ENCODE results near the gene CLTB.
"Not testable (repeated sequence)": the region's sequence is repeated elsewhere in the genome, so short reads cannot be mapped to it uniquely, and the experiment has no call there.

The CLTB gene, protein sequence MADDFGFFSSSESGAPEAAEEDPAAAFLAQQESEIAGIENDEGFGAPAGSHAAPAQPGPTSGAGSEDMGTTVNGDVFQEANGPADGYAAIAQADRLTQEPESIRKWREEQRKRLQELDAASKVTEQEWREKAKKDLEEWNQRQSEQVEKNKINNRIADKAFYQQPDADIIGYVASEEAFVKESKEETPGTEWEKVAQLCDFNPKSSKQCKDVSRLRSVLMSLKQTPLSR

DNA sequence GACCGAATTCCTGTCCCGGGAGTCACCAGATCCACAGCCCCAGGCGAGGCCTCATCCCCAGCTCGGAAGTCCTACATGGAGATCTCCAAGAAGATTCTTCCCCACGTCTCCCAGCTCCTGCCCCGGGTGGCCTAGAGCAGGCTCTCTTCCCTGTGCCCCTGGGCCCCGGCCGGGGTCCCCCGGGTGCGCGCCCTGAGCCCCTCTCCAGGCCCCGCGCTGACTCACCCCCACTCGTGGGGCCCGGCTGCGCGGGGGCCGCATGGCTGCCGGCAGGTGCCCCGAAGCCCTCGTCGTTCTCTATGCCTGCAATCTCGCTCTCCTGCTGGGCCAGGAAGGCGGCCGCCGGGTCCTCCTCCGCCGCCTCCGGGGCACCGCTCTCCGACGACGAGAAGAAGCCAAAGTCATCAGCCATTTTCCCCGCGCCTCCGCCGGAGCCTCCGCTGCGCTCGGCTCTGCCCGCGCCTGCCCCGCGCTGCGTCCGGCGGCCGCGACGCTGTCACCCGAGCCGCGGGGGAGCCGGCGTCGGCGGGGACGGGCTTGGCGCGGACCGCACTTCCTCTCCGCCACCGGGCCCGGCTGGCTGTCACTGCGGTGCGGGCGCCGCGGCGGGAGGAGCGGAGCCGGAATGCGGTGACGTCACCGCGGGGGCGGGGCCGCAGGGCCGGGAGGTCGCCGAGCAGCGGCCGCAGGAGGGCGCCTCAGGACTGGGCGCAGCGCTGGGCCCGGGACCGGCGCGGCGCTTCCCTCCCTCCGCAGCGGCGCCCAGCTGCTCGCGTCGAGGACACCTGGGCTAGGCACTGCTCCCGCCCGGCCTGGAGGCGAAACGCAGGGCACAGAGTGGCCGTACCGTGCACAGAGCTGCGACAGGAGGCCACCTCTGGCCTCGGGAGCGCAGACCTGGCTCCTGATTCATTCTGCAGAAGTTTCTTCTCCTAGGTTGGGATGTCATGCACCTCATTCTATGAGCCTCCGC lies at the start of gene CLTB:
TSS of gene CLTB (minus strand) at position 588 of the 973 bp plus-strand sequence. CDS start at position 412, 176 bp downstream.
- peak; percentile 93 for DNase-seq

DNA sequence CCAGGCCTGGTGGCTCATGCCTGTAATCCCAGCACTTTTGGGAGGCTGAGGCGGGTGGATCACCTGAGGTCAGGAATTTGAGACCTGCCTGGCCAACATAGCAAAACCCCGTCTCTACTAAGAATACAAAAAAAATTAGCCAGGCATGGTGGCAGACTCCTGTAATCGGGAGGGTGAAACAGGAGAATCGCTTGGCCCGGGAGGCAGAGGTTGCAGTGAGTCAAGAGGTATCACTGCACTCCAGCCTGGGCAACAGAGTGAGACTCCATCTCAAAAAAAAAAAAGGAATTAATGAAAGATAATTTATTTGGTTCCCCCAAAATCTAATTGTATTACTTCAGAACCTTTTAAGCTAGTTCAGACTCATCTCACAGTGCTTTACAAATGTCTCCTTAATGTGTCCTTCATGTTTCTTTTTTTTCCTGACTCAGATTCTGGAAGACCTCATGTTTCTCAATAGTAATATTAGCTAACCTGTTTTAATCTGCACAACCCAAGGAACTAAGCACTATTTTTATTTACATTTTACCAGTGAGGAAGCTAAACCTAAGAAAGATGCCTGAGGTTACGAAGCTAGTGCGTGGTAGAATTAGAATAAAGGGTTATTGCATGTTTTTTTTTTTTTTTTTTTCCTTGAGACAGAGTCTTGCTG lies 46.9 kb upstream of the CLTB start:
- DNase-seq: no peak

DNA sequence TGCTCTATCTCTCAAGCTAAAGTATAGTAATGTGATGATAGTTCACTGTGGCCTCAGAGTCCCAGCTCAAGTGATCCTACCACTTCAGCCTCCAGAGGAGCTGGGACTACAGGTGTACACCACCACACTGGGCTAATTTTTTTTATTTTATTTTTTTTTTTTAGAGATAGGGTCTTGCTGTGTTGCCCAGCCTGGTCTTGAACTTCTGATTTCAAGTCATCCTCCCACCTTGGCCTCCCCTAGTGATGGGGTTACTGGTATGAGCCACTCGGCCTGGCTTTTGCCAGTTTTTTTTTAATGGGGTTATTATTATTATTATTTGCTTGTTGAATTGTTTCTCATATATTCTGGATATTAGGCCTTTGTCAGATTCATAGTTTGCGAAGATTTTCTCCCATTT lies 45.0 kb upstream of the CLTB start:
- DNase-seq: no peak

DNA sequence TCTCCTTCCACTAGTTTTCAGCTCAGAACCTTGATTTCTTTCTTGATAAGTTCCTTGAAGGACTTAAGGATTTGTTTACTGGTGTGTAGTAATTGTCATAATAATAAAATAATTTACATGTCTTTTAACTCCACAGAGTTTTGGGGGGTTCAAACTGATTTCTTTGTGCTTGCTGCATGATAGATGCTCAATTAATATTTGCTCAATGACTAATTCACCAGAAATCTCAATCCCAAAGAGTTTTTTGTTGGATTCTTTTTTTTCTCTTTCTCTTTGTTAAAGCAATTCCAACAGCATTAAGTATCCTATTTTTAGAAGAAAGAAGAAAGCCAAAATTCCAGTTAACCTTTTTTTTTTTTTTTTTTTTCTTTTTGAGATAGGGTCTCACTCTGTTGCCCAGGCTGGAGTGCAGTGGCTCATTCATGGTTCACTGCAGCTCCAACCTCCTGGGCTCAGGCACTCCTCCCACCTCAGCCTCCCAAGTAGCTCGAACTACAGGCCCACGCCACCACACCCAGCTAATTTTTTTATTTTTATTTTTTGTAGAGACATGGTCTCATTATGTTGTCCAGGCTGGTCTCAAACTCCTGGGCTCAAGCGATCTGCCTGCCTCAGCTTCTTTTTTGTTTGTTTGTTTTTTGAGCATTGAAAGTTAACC lies 42.7 kb upstream of the CLTB start:
- DNase-seq: no peak

DNA sequence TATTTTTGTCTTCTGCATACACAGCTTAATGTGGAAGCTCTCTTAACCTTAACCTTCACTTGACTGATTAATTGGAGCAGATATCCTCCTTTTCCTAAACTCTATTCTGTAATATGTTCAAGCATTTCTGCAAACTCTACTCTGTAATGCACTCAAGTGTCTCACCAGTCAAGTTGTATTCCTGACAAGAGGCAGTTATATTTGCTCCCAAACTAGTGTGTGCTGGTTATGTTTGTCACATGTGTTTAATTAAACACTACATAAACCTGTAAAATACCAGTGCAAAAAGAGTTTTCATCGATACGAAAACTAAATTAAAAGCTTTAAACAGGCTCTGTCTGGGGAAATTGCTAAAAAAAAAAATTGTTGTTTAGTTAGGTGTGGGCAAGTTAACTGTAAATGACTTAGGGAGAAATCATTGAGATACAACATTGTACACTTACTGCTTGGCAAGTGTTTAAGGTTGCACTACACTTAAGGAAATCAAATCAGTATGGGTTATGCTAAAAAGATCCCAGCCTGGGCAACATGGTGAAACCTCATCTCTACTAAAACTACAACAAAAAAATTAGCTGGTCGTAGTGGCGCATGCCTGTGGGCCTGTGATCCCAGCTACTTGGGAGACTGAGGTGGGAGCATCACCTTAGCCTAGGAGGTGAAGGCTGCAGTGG lies 38.5 kb upstream of the CLTB start:
- DNase-seq: no peak

DNA sequence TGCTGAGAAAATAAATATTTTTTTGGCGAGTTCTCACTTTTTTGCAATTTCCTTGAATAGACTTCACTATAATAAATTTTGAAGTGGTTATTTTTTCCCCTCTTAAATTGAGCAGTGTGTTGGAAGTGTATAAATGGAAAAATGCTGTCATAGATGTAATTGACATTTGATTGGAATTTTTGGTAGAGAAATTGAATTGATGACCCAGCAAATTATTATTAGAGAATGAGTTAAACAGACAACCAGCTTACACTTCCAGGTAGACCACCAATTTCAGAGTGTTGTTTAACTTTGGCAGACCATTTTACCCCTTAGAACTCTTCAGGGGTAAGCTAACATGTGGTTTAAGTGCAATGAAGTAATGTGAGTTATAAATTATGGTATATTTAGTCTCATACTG lies 33.7 kb upstream of the CLTB start:
- DNase-seq: no peak

DNA sequence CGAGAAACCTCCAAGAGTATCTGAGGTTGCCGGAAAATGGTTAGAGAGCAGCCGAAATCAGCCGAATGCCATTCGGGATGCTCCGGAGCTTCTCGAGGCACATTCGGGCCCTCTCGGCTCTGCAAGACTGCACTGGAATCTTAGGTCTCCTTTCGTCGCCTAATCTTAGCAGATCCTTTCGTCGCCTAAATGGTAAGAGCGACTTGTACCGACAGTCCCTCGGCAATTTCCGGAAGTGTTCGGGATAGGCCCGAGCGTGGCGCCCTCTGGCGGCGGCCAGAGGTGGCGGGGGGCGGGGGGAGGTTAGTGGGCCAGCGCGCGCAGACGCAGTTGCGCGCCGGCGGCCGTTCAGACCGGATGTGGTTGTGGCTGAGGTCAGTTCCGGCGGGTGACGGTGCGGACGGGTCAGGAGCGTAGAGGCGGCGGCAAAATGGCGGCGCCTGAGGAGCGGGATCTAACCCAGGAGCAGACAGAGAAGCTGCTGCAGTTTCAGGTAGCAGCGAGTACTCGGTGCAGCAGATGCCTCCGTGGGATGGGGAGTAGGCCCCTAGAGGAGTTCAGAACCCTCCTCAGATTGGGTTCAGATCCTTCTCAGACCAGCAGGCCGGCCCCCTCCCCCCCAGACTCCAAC lies 31.8 kb upstream of the CLTB start, which contains the start of gene FAF2:
TSS of gene FAF2 (plus strand) at position 408 of the 631 bp plus-strand sequence. CDS start at position 431, 23 bp downstream.
- peak; percentile 99 for DNase-seq

DNA sequence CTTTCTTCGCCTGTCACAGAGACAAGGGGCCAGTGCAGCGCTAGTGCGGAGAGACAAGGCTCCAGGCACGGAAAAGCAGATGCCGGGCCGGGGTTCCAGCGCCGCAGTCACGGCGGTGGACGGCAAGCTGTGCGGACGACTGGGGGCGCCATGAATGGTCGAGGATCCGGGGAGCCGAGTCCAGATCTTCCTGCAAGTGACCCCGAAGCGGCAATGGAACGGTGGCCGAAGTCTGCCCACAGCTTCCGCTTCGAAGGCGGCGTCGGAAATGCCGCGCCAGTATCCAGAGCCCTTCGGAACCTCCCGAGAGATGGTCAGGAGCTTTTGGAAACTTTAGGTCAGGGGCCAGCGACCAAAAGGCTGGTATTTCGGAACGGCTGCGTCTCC lies 31.2 kb upstream of the CLTB start:
- DNase-seq: no peak

DNA sequence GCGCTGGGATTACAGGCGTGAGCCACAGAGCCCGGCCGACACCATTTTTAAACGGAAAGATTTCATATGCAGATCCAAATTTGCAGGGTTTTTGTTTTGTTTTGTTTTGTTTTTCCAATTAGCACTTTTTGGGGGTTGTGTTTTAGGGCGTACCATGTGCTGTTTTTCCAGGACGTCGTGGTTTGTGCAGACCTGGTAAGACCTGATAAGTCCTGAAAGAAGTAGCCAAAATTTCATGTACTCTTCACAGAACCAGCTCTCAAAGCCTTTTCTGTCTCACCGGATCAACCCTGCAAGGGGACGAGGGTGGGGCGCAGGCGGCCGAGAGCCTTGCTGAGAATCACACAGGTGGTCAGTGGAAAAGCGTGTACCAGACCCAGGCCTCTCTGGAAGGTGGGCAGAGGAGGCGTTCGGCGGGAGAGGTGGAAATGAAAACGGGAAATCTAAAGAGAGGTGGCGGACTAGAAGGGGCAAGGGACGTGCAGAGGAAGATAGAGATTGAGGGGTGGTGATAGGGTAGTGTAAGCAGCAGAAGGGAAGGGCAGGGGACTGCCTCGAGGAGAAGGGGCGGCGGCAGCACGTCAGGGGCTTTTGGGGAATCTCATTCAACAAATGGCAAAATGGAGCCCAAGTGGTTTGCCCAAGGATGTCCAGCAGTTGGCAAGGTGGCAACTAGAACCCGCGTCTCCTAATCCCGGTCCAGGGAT lies 30.7 kb upstream of the CLTB start:
- peak; percentile 24 for DNase-seq

DNA sequence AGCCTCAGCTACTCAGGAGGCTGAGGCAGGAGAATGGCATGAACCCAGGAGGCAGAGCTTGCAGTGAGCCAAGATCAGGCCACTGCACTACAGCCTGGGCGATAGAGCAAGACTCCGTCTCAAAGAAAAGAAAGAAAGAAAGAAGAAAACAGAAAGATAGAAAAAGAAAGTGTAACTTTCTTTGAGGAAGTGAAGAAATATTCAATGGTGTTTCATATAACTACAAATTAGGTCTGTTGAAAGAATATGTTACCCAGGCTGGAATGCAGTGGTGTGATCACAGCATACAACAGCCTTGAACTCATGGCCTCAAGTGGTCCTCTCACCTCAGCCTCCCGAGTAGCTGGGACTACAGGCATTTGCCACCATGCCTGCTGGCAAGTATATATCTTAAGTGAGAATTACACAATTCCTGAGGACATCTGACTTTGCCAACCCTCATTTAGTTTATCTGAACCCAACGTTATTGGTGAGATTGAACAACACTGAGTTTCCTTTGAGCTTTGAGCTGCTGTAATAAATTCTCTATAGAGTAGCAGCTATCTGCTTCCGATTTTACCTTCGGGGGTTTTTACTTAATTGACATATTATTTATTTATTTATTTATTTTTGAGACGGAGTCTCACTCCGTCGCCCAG lies 29.8 kb upstream of the CLTB start:
- DNase-seq: no peak

DNA sequence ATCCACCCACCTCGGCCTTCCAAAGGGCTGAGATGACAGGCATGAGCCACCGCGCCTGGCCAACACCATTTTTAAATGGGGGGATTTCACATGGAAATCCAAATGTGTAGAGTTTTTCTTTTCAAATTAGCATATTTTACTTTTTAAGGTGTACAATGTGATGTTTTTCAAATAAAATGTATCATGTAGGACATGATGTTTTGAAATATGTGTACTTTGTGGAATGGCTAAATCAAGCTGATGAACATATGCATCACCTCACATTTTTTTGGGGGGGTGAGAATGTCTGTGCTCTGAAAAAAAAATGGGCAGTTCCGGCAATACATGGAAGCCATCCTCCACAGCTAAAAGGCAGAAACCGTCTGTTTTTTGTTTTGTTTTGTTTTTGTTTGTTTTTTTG lies 28.4 kb upstream of the CLTB start:
- no peak for DNase-seq

DNA sequence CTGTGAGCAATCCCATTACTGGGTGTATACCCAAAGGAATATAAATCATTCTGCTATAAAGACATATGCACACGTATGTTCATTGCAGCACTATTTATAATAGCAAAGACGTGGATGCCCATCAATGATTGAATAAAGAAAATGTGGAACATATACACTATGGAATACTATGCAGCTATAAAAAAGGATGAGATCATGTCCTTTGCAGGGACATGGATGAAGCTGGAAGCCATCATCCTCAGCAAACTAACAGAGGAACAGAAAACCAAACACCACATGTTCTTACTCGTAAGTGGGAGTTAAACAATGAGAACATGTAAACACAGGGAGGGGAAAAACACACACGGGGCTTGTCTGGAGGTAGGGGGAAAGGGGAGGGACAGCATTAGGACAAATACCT lies 26.6 kb upstream of the CLTB start:
- not testable (repeated sequence) for DNase-seq

DNA sequence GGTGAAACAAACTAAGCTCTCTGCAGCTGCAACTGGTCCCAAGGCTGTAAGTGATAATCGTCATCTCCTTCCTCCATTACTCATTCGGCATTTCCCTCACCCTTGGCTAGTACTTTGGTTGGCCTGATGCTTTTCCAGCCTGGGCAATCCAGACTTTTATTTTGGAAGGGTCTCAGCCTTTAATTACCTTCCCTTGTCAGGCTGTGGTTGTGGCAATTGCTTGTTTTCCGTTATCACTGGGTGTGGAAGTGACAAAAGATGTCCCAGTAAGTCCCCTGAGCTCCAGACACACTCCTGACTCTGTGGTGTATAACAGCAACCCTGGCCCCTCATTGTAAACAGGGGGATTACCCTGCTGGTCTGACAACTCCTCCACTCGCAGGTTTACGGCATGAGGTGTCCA lies 25.6 kb upstream of the CLTB start:
- DNase-seq: no peak

DNA sequence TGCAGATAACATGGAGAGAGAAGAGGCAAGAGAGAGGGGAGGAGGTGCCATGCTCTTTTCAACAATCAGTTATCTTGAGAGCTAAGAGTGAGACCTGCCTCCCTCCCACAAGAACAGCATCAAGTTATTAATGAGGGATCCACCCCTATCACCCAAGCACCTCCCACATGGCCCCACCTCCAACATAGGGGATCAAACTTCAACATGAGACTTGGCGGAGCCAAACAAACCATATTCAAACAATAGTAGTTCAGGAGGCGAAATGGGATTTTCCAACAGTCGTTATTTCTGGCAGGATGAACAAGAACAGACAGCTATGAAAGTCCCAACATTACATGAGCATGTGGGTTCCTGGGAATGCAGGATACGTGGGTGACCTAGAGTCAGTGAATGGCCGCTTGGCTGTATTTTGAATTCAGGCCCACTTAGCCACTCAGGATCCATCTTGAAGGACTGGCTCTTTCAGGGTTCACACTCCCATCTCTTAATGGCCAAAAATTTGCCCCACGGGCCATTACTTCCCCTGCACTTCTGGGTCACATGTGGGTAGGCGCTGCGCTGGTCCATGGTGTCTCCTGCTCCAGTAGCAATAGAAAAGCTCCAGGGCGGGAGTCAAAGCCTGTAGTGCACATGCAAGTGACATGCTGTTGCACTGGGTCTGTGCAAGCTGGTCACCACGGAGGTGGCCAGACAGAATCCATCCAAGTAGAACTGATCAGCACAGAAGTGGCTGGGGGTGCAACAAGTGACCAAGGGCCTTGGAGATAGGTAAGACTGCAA lies 24.8 kb upstream of the CLTB start:
- no peak for DNase-seq

DNA sequence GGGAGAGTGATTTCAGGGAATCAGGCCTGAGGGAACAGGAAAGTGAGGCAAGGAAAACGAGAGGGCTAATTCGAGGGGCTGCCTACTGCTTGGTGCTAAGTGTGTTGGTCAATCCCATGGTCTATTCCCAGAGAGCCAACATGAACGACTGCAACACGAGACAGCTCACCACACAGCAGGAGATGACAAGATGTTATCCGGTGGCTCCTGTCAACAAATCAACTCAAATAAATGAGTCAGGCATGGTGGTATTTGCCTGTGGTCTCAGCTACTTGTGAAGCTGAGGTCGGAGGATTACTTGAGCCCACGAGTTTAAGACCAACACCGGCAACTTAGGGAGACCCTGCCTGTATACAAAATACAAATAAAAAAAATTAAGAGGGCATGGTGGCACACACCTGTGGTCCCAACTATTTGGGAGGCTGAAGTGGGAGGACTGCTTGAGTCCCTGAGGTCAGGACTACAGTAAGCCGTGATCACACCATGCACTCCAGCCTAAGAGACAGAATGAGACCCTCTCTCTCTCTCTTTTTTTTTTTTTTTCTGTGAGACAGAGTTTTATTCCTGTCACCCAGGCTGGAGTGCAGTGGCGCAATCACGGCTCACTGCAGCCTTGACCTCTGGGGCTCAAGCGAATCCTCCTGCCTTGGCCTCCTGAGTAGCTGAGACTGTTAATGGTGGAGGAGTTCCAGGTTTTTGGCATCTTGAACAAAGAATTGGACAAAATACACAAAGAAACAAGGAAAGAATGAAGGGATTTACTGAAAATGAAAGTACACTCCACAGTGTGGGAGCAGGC lies 22.8 kb upstream of the CLTB start:
- DNase-seq: no peak

DNA sequence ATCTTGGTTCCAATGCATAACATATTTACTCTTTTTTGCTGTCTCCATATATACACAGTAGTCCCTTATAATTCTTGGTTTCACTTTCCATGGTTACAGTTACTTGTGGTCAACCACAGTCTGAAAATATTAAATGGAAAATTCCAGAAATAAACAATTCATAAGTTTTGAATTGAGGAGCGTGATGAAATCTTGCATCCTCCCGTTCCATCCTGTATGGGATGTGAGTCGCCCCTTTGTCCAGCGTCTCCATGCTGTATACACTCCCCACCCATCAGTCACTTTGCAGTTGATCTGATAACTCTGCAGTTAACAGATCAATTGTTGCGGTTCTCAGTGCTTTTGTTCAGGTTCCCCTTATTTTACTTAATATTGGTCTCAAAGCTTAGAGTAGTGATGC lies 20.3 kb upstream of the CLTB start:
- DNase-seq: peak; percentile 13

DNA sequence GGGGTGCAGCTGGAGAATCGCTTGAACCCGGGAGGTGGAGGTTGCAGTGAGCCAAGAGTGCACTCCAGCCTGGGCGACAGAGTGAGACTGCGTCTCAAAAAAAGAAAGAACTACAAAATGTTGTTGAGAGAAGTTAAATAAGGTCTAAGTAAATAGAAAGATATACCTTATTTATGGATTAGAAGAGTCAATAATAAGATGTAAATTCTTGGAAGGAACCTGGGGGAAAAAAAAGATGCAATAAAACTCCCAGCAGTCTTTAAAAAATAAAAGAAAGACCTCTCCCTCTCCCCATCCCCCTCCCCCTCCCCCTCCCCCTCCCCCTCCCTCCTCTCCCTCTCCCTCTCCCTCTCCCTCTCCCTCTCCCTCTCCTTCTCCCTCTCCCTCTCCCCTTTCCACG lies 16.4 kb upstream of the CLTB start:
- DNase-seq: no peak

DNA sequence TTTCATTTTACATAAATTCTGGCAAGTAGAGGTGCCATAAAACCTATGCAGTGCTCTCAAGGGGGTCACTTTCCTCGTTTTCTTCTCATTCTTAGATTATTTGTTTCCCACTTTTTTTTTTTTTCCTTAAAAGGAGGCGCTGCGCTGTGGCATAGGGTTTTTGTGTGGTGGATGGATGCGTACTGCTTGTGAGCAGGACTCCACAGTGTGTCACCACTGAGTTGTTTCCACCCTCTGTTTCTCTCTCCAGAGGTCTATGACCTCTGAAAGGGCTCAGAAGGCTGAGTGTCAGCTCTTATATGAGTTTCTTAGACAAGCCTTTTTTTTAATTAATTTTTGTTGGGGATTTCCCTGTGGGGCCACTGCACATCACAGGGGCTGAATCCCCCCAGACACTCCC lies 13.6 kb upstream of the CLTB start:
- DNase-seq: no peak

DNA sequence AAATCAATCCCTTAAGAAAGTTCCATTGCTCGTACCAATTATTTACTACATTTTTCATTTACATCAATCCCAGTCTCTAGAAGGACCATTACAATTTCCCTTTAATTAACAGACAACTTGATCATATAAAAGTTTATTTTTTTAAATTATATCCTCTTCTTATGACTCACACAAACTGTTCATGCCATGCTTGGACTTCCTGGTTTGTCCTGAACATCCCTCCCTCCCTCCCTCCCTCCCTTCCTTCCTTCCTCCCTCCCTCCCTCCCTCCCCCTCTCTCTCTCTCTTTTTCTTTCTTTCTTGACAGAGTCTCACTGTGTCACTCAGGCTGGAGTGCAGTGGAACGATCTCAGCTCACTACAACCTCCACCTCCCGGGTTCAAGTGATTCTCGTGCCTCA lies 11.6 kb upstream of the CLTB start:
- DNase-seq: no peak
